HepG2 (cell line): ENCODE measurements around the gene IST1. TPM values are rescaled to one million over a fixed set of nuclear protein-coding genes. Genes with fewer than 3 reads are reported as not detected.

ENCODE experiments used
- CHCHD3 ChIP-seq: sonication (generic); formaldehyde crosslinking; IDR thresholded peaks from 2 replicates; pipeline ENCODE4 v1.8.0; 2022; ENCODE audit warnings: mild to moderate bottlenecking, missing genetic modification reagents, moderate library complexity
- ELF1 ChIP-seq: sonication (generic); formaldehyde crosslinking; IDR thresholded peaks from 2 replicates; pipeline ENCODE4 v1.4.0; 2020; ENCODE audit warnings: missing genetic modification reagents
- FOSL1 ChIP-seq: sonication (generic); formaldehyde crosslinking; IDR thresholded peaks from 2 replicates; pipeline ENCODE4 v1.9.0; 2021; ENCODE audit warnings: missing genetic modification reagents, borderline replicate concordance
- KMT2A ChIP-seq: sonication (generic); formaldehyde crosslinking; IDR thresholded peaks from 2 replicates; pipeline ENCODE4 v1.4.0; 2020; ENCODE audit warnings: missing genetic modification reagents
- MLLT10 ChIP-seq: sonication (generic); formaldehyde crosslinking; IDR thresholded peaks from 2 replicates; pipeline ENCODE4 v1.4.0; 2020; ENCODE audit warnings: missing genetic modification reagents
- SUZ12 ChIP-seq: fragments of 150-350 bp; IDR thresholded peaks from 2 replicates; pipeline ENCODE4 v1.6.1; 2014; ENCODE audit warnings: low read depth, low read length
- ZNF142 ChIP-seq: sonication (generic); formaldehyde crosslinking; IDR thresholded peaks from 2 replicates; pipeline ENCODE4 v1.4.0; 2020; ENCODE audit warnings: missing genetic modification reagents
- ZNF33A ChIP-seq: sonication (generic); formaldehyde crosslinking; IDR thresholded peaks from 2 replicates; pipeline ENCODE4 v1.5.1; 2020; ENCODE audit warnings: missing genetic modification reagents, mild to moderate bottlenecking, moderate library complexity, borderline replicate concordance
- ZNF761 ChIP-seq: sonication (generic); formaldehyde crosslinking; conservative IDR thresholded peaks from 2 replicates; pipeline ENCODE4 v1.4.0; 2020; ENCODE audit warnings: mild to moderate bottlenecking, missing genetic modification reagents
- ZNF777 ChIP-seq: sonication (generic); formaldehyde crosslinking; IDR thresholded peaks from 2 replicates; pipeline ENCODE4 v1.4.0; 2020; ENCODE audit warnings: missing genetic modification reagents
- ZNF790 ChIP-seq: sonication (generic); formaldehyde crosslinking; IDR thresholded peaks from 2 replicates; pipeline ENCODE4 v1.8.0; 2022; ENCODE audit warnings: missing genetic modification reagents, mild to moderate bottlenecking, borderline replicate concordance
- ZNF792 ChIP-seq: IDR thresholded peaks from 2 replicates; pipeline ENCODE4 v1.6.1; 2016
- ZNF800 ChIP-seq: sonication (generic); formaldehyde crosslinking; IDR thresholded peaks from 2 replicates; pipeline ENCODE4 v1.4.0; 2020; ENCODE audit warnings: missing genetic modification reagents
- polyA plus RNA-seq, 8 experiments: library from polyadenylated mRNA; depleted of rRNA in 3 of 8; stranded (reverse) in 7 of 8; unstranded in 1 of 8; fragments of >200 nt; fragmentation: Illumina TruSeq in 4 of 8; extraction: Trizol in 4 of 8; gene quantifications; 2 replicates each; pipeline versions ENCODE4 v1.2.1 to v1.2.3, GENCODE V29; 2011 to 2016; ENCODE audit warnings: low read depth in 4 of 8, missing spikeins in 1 of 8, mixed read lengths in 1 of 8; ENCODE audit not compliant: insufficient read depth in 1 of 8
- total RNA-seq, 5 experiments: library from RNA; depleted of rRNA; stranded (reverse); fragments of >200 nt; fragmentation: Illumina TruSeq; extraction: Trizol; gene quantifications; 2 replicates each; pipeline ENCODE4 v1.2.3, GENCODE V29; 2016; ENCODE audit warnings: low read depth in 1 of 5
- TF ChIP-seq, protein P1 (sequence below): sonication (generic); formaldehyde crosslinking; IDR thresholded peaks from 2 replicates; pipeline ENCODE4 v1.5.1; 2020; ENCODE audit warnings: mild to moderate bottlenecking, missing genetic modification reagents, moderate library complexity
- TF ChIP-seq, protein P2 (sequence below): sonication (generic); formaldehyde crosslinking; IDR thresholded peaks from 2 replicates; pipeline ENCODE4 v1.5.0; 2020; ENCODE audit warnings: missing genetic modification reagents

The IST1 gene
- total and polyA plus RNA-seq, 2 of the 13 experiments (the other 11 are each of a cell fraction or from before 2014, with no cell fraction given), result 346 to 415 TPM

- peak; percentile 57; the same call in 1 of the 2 replicates for TF ChIP-seq ZNF142 (CRISPR knock-in tag)
- TF ChIP-seq KMT2A, result peak; percentile 94
- TF ChIP-seq, protein P1, sequence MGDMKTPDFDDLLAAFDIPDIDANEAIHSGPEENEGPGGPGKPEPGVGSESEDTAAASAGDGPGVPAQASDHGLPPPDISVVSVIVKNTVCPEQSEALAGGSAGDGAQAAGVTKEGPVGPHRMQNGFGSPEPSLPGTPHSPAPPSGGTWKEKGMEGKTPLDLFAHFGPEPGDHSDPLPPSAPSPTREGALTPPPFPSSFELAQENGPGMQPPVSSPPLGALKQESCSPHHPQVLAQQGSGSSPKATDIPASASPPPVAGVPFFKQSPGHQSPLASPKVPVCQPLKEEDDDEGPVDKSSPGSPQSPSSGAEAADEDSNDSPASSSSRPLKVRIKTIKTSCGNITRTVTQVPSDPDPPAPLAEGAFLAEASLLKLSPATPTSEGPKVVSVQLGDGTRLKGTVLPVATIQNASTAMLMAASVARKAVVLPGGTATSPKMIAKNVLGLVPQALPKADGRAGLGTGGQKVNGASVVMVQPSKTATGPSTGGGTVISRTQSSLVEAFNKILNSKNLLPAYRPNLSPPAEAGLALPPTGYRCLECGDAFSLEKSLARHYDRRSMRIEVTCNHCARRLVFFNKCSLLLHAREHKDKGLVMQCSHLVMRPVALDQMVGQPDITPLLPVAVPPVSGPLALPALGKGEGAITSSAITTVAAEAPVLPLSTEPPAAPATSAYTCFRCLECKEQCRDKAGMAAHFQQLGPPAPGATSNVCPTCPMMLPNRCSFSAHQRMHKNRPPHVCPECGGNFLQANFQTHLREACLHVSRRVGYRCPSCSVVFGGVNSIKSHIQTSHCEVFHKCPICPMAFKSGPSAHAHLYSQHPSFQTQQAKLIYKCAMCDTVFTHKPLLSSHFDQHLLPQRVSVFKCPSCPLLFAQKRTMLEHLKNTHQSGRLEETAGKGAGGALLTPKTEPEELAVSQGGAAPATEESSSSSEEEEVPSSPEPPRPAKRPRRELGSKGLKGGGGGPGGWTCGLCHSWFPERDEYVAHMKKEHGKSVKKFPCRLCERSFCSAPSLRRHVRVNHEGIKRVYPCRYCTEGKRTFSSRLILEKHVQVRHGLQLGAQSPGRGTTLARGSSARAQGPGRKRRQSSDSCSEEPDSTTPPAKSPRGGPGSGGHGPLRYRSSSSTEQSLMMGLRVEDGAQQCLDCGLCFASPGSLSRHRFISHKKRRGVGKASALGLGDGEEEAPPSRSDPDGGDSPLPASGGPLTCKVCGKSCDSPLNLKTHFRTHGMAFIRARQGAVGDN (CRISPR knock-in tag), result peak; percentile 86
- TF ChIP-seq CHCHD3 (CRISPR knock-in tag), result peak; percentile 90
- TF ChIP-seq, protein P2, sequence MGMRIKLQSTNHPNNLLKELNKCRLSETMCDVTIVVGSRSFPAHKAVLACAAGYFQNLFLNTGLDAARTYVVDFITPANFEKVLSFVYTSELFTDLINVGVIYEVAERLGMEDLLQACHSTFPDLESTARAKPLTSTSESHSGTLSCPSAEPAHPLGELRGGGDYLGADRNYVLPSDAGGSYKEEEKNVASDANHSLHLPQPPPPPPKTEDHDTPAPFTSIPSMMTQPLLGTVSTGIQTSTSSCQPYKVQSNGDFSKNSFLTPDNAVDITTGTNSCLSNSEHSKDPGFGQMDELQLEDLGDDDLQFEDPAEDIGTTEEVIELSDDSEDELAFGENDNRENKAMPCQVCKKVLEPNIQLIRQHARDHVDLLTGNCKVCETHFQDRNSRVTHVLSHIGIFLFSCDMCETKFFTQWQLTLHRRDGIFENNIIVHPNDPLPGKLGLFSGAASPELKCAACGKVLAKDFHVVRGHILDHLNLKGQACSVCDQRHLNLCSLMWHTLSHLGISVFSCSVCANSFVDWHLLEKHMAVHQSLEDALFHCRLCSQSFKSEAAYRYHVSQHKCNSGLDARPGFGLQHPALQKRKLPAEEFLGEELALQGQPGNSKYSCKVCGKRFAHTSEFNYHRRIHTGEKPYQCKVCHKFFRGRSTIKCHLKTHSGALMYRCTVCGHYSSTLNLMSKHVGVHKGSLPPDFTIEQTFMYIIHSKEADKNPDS, result no peak
- peak; percentile 74; the same call in 1 of the 2 replicates for TF ChIP-seq ZNF792 (CRISPR knock-in tag)
- no peak; the same call in 1 of the 2 replicates for TF ChIP-seq ZNF790 (CRISPR knock-in tag)
- TF ChIP-seq ELF1, result peak; percentile 75
- peak; percentile 56; the same call in 1 of the 2 replicates for TF ChIP-seq ZNF777
- TF ChIP-seq ZNF761 (CRISPR knock-in tag), result 0 out of 2 replicates have a peak, but pooled peaks have one; percentile 52
- no peak for TF ChIP-seq SUZ12
- no peak for TF ChIP-seq FOSL1
- no peak for TF ChIP-seq ZNF800
- TF ChIP-seq ZNF33A (CRISPR knock-in tag), result peak; percentile 31; the same call in 1 of the 2 replicates
- no peak for TF ChIP-seq MLLT10
Measured at GRCh38 chr16:71845639-71846430, 49.5 kb upstream of the IST1 start, which contains the start of gene ATXN1L (continued).
